K562 (cell line): ENCODE results near the gene DYNC2I2. TPM values are rescaled to one million over a fixed set of nuclear protein-coding genes. Genes with fewer than 3 reads are reported as not detected.

Experiments
- ATAC-seq: fragments of 200-7000 bp; cut with Tn5 transposase; 3 replicates; pipeline ENCODE4 v1.9.1; 2020; ENCODE audit warnings: moderate library complexity
- BruUV-seq: library from RNA; stranded (reverse); fragments of 400-500 nt; replicated peaks from 2 replicates; lab custom pipeline; 2021; lab: Mats Ljungman, UMichigan
- CTCF ChIA-PET: fragments of 300-600 bp; formaldehyde crosslinking; extraction: SDS; loops from one replicate; lab custom pipeline; 2021; ENCODE audit warnings: low intra/inter-chr PET ratio; lab: Yijun Ruan, JAX
- POLR2A ChIA-PET: fragments of 300-600, 350-650 bp; sonication (Branson Sonifier 250); formaldehyde crosslinking; extraction: SDS; loops from one replicate; lab custom pipeline; 2021; ENCODE audit warnings: antibody characterized with exemption, inconsistent platforms; lab: Yijun Ruan, JAX
- DNase-seq, 4 experiments: peaks; one replicate each; pipeline versions ENCODE4 v3.0.0 to v3.0.0-alpha.2; 2011 to 2018; ENCODE audit warnings: low spot score in 3 of 4, mixed read lengths in 3 of 4; ENCODE audit errors: extremely low read depth in 1 of 4
- FAIRE-seq: peaks from 2 replicates; lab custom pipeline; 2011; peaks lifted over from hg19 to GRCh38; lab: Jason Lieb, UNC
- H2AFZ ChIP-seq: 2 replicates; pipeline ENCODE4 v1.6.0; 2011; ENCODE audit warnings: low read depth, low read length, control low read depth, inconsistent platforms
- H3K27ac ChIP-seq: fragments of 200-600 bp; 3 replicates; pipeline ENCODE4 v1.8.0; 2011; ENCODE audit warnings: low read depth, mild to moderate bottlenecking, control low read depth, inconsistent platforms, low read length, moderate library complexity, mixed read lengths; ENCODE audit errors: extremely low read depth
- H3K27me3 ChIP-seq, 2 experiments: fragments of 300-600 bp in 1 of 2; 2 replicates in 1 of 2; 3 replicates in 1 of 2; pipeline versions ENCODE4 v1.6.0 to v1.8.0; 2011; ENCODE audit warnings: inconsistent platforms in 2 of 2, low read length in 2 of 2, mild to moderate bottlenecking in 1 of 2, mixed read lengths in 1 of 2, moderate library complexity in 1 of 2; ENCODE audit not compliant: control insufficient read depth in 2 of 2, insufficient read depth in 2 of 2
- H3K36me3 ChIP-seq: fragments of 300-600 bp; 3 replicates; pipeline ENCODE4 v1.8.0; 2011; ENCODE audit warnings: mild to moderate bottlenecking, low read length, inconsistent platforms; ENCODE audit not compliant: control insufficient read depth, insufficient read depth
- H3K4me1 ChIP-seq, 2 experiments: fragments of 200-600 bp in 1 of 2; replicated peaks in 1 of 2; 2 replicates in 1 of 2; 3 replicates in 1 of 2; pipeline versions ENCODE4 v1.5.1 to v1.8.0; 2011; ENCODE audit warnings: inconsistent platforms in 2 of 2, low read length in 2 of 2, mild to moderate bottlenecking in 1 of 2, mixed read lengths in 1 of 2, moderate library complexity in 1 of 2; ENCODE audit not compliant: control insufficient read depth in 2 of 2, insufficient read depth in 2 of 2
- H3K4me2 ChIP-seq: 2 replicates; pipeline ENCODE4 v1.6.1; 2011; ENCODE audit warnings: low read length, control low read depth, inconsistent platforms, mixed read lengths; ENCODE audit not compliant: insufficient read depth
- H3K4me3 ChIP-seq: fragments of 200-600 bp; sonication (generic), shearing (Covaris generic); 2 replicates; pipeline ENCODE4 v1.5.1; 2016; ENCODE audit warnings: control low read depth, inconsistent platforms
- H3K79me2 ChIP-seq: fragments of 200-600 bp; 3 replicates; pipeline ENCODE4 v1.8.0; 2011; ENCODE audit warnings: low read length, inconsistent platforms; ENCODE audit not compliant: control insufficient read depth, insufficient read depth
- H3K9ac ChIP-seq, 2 experiments: 2 replicates each; pipeline versions ENCODE4 v1.6.0 to v1.6.1; 2011; ENCODE audit warnings: low read depth in 2 of 2, low read length in 2 of 2, control low read depth in 1 of 2, inconsistent platforms in 1 of 2, mild to moderate bottlenecking in 1 of 2, mixed read lengths in 1 of 2; ENCODE audit not compliant: insufficient read depth in 1 of 2
- H3K9me1 ChIP-seq: one replicate; pipeline ENCODE4 v1.6.0; 2011; ENCODE audit warnings: inconsistent platforms, mild to moderate bottlenecking, low read length, moderate library complexity; ENCODE audit not compliant: control insufficient read depth, insufficient read depth
- H3K9me3 ChIP-seq: replicated peaks from 2 replicates; pipeline ENCODE4 v1.5.1; 2011; ENCODE audit warnings: low read depth, low read length, inconsistent platforms; ENCODE audit not compliant: control insufficient read depth, insufficient read depth
- H4K20me1 ChIP-seq: replicated peaks from 2 replicates; pipeline ENCODE4 v1.6.1; 2011; ENCODE audit warnings: low read length, inconsistent platforms, mixed read lengths; ENCODE audit not compliant: control insufficient read depth, insufficient read depth
- DMBX1 ChIP-seq: fragments of 250-450 bp; sonication (Bioruptor Pico); IDR thresholded peaks from 2 replicates; pipeline ENCODE4 v1.8.0; 2022; ENCODE audit warnings: inconsistent platforms, mild to moderate bottlenecking, moderate library complexity, borderline replicate concordance
- GATAD2B ChIP-seq: fragments of 450-650 bp; IDR thresholded peaks from 2 replicates; pipeline ENCODE4 v1.6.1; 2017; ENCODE audit warnings: mild to moderate bottlenecking, borderline replicate concordance
- HNRNPH1 ChIP-seq: fragments of 200-400 bp; formaldehyde crosslinking; optimal IDR thresholded peaks from 2 replicates; pipeline ENCODE3; 2017; ENCODE audit warnings: low read depth, mild to moderate bottlenecking, low read length, moderate library complexity
- KHSRP ChIP-seq: fragments of 450-650 bp; IDR thresholded peaks from 2 replicates; pipeline ENCODE4 v1.6.1; 2017
- MED1 ChIP-seq: sonication (generic); formaldehyde crosslinking; IDR thresholded peaks from 2 replicates; pipeline ENCODE4 v1.8.1; 2023; ENCODE audit warnings: missing genetic modification reagents, borderline replicate concordance
- NR4A1 ChIP-seq, 2 experiments: fragments of 250-450 bp in 1 of 2; fragments of 450-650 bp in 1 of 2; sonication (Bioruptor Pico) in 1 of 2; IDR thresholded peaks; 2 replicates each; pipeline versions ENCODE4 v1.4.0 to v1.6.1; 2016 to 2020; ENCODE audit warnings: mild to moderate bottlenecking in 2 of 2, missing compliant biosample characterization in 1 of 2, missing genetic modification characterization in 1 of 2, moderate library complexity in 1 of 2
- RERE ChIP-seq: sonication (generic); formaldehyde crosslinking; IDR thresholded peaks from 2 replicates; pipeline ENCODE4 v1.8.0; 2023; ENCODE audit warnings: missing genetic modification reagents, mild to moderate bottlenecking, borderline replicate concordance
- RUNX1 ChIP-seq: sonication (generic); IDR thresholded peaks from 2 replicates; pipeline ENCODE4 v1.6.1; 2016; ENCODE audit warnings: antibody characterized with exemption, low read depth
- TEAD1 ChIP-seq, 2 experiments: fragments of 450-650 bp in 1 of 2; sonication (generic) in 1 of 2; formaldehyde crosslinking; IDR thresholded peaks; 2 replicates each; pipeline versions ENCODE4 v1.4.0 to v1.8.0; 2020 to 2022; ENCODE audit warnings: mild to moderate bottlenecking in 2 of 2, missing genetic modification reagents in 1 of 2
- XRCC5 ChIP-seq: fragments of 200-400 bp; formaldehyde crosslinking; IDR thresholded peaks from 2 replicates; pipeline ENCODE4 v1.6.1; 2017; ENCODE audit warnings: low read depth, mild to moderate bottlenecking, low read length
- ZNF146 ChIP-seq: IDR thresholded peaks from one replicate; pipeline ENCODE4 v1.6.1; 2018; ENCODE audit warnings: missing compliant biosample characterization; ENCODE audit not compliant: unreplicated experiment
- ZNF212 ChIP-seq: fragments of 450-650 bp; formaldehyde crosslinking; IDR thresholded peaks from 2 replicates; pipeline ENCODE4 v1.4.0; 2020; ENCODE audit warnings: mild to moderate bottlenecking
- ZNF668 ChIP-seq: fragments of 250-450 bp; sonication (Bioruptor Pico); IDR thresholded peaks from 2 replicates; pipeline ENCODE4 v1.8.0; 2022; ENCODE audit warnings: mild to moderate bottlenecking, inconsistent platforms
- WGBS: fragments of 100-300 bp; shearing (Covaris generic); methylation state at CpG from one replicate; pipeline ENCODE4 v1.1.6; 2016; ENCODE audit warnings: low coverage, mixed read lengths; ENCODE audit not compliant: insufficient coverage; ENCODE audit errors: missing lambda C conversion rate; 5-methylcytosine and 5-hydroxymethylcytosine counted together
- in situ Hi-C: fragments of 300-500 bp; cut with MboI; formaldehyde crosslinking; loops from 4 replicates; pipeline ENCODE4 v1.15.0; 2018; ENCODE audit warnings: inconsistent platforms, mixed read lengths
- intact Hi-C: fragments of 100-400 bp; cut with micrococcal nuclease; formaldehyde crosslinking; loops from 2 replicates; pipeline ENCODE4 v1.14.2; 2022
- polyA plus RNA-seq, 8 experiments: library from polyadenylated mRNA; depleted of rRNA in 4 of 8; stranded (reverse) in 5 of 8; unstranded in 3 of 8; fragments of >200 nt; fragmentation: Nextera tagmentation in 2 of 8; fragmentation: Illumina TruSeq in 1 of 8; extraction: Ambion mirVana in 2 of 8; extraction: Trizol in 1 of 8; gene quantifications; 2 replicates each; pipeline versions ENCODE4 v1.2.1 to v1.2.3, GENCODE V29; 2011 to 2014; ENCODE audit warnings: inconsistent platforms in 1 of 8, missing spikeins in 1 of 8
- total RNA-seq, 7 experiments: library from RNA; depleted of rRNA in 6 of 7; stranded (reverse); fragments of >200 nt in 6 of 7; fragmentation: Illumina TruSeq in 2 of 7; extraction: Trizol in 2 of 7; gene quantifications; 2 replicates each; pipeline versions ENCODE4 v1.2.1 to v1.2.3, GENCODE V29; 2011 to 2021; ENCODE audit warnings: low replicate concordance in 1 of 7

Gene DYNC2I2
- total and polyA plus RNA-seq, 9 of the 15 experiments (the other 6 are each of a cell fraction or from before 2014, with no cell fraction given) = 1.5 to 249 (median 70.0) TPM

GRCh38 chr9:128631636-128632035, 25.0 kb downstream of the DYNC2I2 start:
- 94% methylated on average over 9 of the region's 9 CpGs for WGBS
- in situ Hi-C loops = no loop called here
- H3K4me2 ChIP-seq = no peak overlapping the region
- TF ChIP-seq MED1 (CRISPR knock-in tag) (no peak), ZNF146 (no peak), KHSRP (no peak), RUNX1 (no peak), DMBX1 (no peak), ZNF668 (CRISPR knock-in tag) (no peak), ZNF212 (no peak), GATAD2B (no peak), NR4A1 (CRISPR knock-in tag; IDR thresholded peaks at IDR 0.05) (no peak), NR4A1 (tag; IDR thresholded peaks at IDR 0.05) (no peak), XRCC5 (no peak), RERE (CRISPR knock-in tag) (no peak), HNRNPH1 (no peak), TEAD1 (CRISPR knock-in tag; IDR thresholded peaks at IDR 0.05) (no peak)
- FAIRE-seq (no peak), DNase-seq (no peak), ATAC-seq (no peak)
- H3K27me3 ChIP-seq = no peaks in the 10 kb centered on the region
- H3K9me3 ChIP-seq = no peaks in the 10 kb centered on the region
- no peak overlapping the region for H2AFZ ChIP-seq
- no peak overlapping the region for H3K9ac ChIP-seq
- H3K79me2 ChIP-seq = no peaks in the 10 kb centered on the region
- peaks cover 4 to 45% of the 10 kb centered on the region in 2 experiments; a peak in 4 of 5 replicates for H3K4me1 ChIP-seq
- ChIA-PET CTCF (no interaction called here), POLR2A (interaction anchor here (0.6 to 0.8 kb wide), 4 partner anchors 10 to 198 kb away, joined by 3 to 4 read pairs (median 4); no protein-coding TSS in a partner anchor)
- H4K20me1 ChIP-seq = no peaks in the 10 kb centered on the region; the same call in 1 of the 2 replicates
- H3K4me3 ChIP-seq = no peak overlapping the region
- H3K36me3 ChIP-seq = peaks cover 49% of the 10 kb centered on the region
- no TSS peak for BruUV-seq
- H3K9me1 ChIP-seq = no peaks in the 10 kb centered on the region
- intact Hi-C loops = no loop called here
- H3K27ac ChIP-seq = no peak overlapping the region
